Osteoblast (primary cell): ENCODE data around the gene EAF1. TPM values are rescaled to one million over a fixed set of nuclear protein-coding genes. Genes with fewer than 3 reads are reported as not detected.

Source experiments
- DNase-seq: peaks from one replicate; pipeline ENCODE4 v3.0.0; 2011; ENCODE audit warnings: low spot score, mixed read lengths; ENCODE audit not compliant: insufficient read length; ENCODE audit errors: missing footprints
- H2AFZ ChIP-seq: 2 replicates; pipeline ENCODE4 v1.6.0; 2011; ENCODE audit warnings: mild to moderate bottlenecking, low read length
- H3K27ac ChIP-seq: 2 replicates; pipeline ENCODE4 v1.5.1; 2011; ENCODE audit warnings: mild to moderate bottlenecking, low read depth, low read length, moderate library complexity
- H3K27me3 ChIP-seq: 2 replicates; pipeline ENCODE4 v1.6.0; 2012; ENCODE audit warnings: mild to moderate bottlenecking, control low read depth, inconsistent platforms, low read length, moderate library complexity; ENCODE audit not compliant: insufficient read depth
- H3K36me3 ChIP-seq: 2 replicates; pipeline ENCODE4 v1.5.1; 2011; ENCODE audit warnings: mild to moderate bottlenecking, low read length, control low read depth, moderate library complexity; ENCODE audit not compliant: insufficient read depth
- H3K4me1 ChIP-seq: 2 replicates; pipeline ENCODE4 v1.5.1; 2011; ENCODE audit warnings: mild to moderate bottlenecking, low read length, control low read depth, moderate library complexity; ENCODE audit not compliant: insufficient read depth
- H3K4me2 ChIP-seq: 2 replicates; pipeline ENCODE4 v1.6.0; 2011; ENCODE audit warnings: mild to moderate bottlenecking, low read length; ENCODE audit not compliant: insufficient read depth
- H3K4me3 ChIP-seq: fragments of 200-600 bp; sonication (generic); 3 replicates; pipeline ENCODE4 v1.5.1; 2012; ENCODE audit warnings: mild to moderate bottlenecking, low read length, inconsistent platforms; ENCODE audit not compliant: insufficient read depth
- H3K79me2 ChIP-seq: 2 replicates; pipeline ENCODE4 v1.6.0; 2012; ENCODE audit warnings: mild to moderate bottlenecking, low read length, control low read depth, inconsistent platforms; ENCODE audit not compliant: insufficient read depth
- H3K9me3 ChIP-seq: 2 replicates; pipeline ENCODE4 v1.5.1; 2011; ENCODE audit warnings: low read depth, low read length, control low read depth
- H4K20me1 ChIP-seq: 2 replicates; pipeline ENCODE4 v1.6.0; 2012; ENCODE audit warnings: mild to moderate bottlenecking, low read length, control low read depth; ENCODE audit not compliant: insufficient read depth
- CTCF ChIP-seq: IDR thresholded peaks from 2 replicates; pipeline ENCODE4 v1.5.1; 2011; ENCODE audit warnings: mild to moderate bottlenecking, low read depth, low read length, moderate library complexity; ENCODE audit errors: extremely low read depth
- total RNA-seq: library from RNA; depleted of rRNA; stranded (reverse); fragments of >200 nt; gene quantifications from 2 replicates; pipeline ENCODE4 v1.2.3, GENCODE V29; 2012

Gene EAF1
- total RNA-seq, 1 donor: 29.0 TPM

- Histone ChIP-seq H3K36me3 (no peaks in the 10 kb centered on the region), H3K79me2 (no peaks in the 10 kb centered on the region), H3K4me3 (no peak overlapping the region), H3K4me1 (no peaks in the 10 kb centered on the region), H3K27me3 (no peaks in the 10 kb centered on the region), H4K20me1 (no peaks in the 10 kb centered on the region), H2AFZ (no peak overlapping the region), H3K9me3 (no peaks in the 10 kb centered on the region), H3K27ac (no peak overlapping the region), H3K4me2 (no peak overlapping the region)
- no peak for DNase-seq
- no peak for TF ChIP-seq CTCF
Measured at GRCh38 chr3:15475161-15475560, 47.8 kb downstream of the EAF1 start.

GRCh38 chr3:15476378-15476777 is 49.0 kb downstream of the EAF1 start:
- Histone ChIP-seq H3K27me3 (no peaks in the 10 kb centered on the region), H3K4me2 (no peak overlapping the region), H3K79me2 (no peaks in the 10 kb centered on the region), H3K4me1 (no peaks in the 10 kb centered on the region), H3K4me3 (no peak overlapping the region), H3K27ac (no peak overlapping the region), H3K36me3 (no peaks in the 10 kb centered on the region), H4K20me1 (no peaks in the 10 kb centered on the region), H2AFZ (no peak overlapping the region), H3K9me3 (no peaks in the 10 kb centered on the region)
- no peak for DNase-seq
- no peak for TF ChIP-seq CTCF

- Histone ChIP-seq H3K4me1 (no peaks in the 10 kb centered on the region), H3K4me2 (no peak overlapping the region), H3K9me3 (no peaks in the 10 kb centered on the region), H3K27ac (no peak overlapping the region), H3K27me3 (no peaks in the 10 kb centered on the region), H3K36me3 (no peaks in the 10 kb centered on the region), H3K79me2 (no peaks in the 10 kb centered on the region), H4K20me1 (no peaks in the 10 kb centered on the region), H2AFZ (no peak overlapping the region), H3K4me3 (no peak overlapping the region)
- TF ChIP-seq CTCF: no peak
- DNase-seq: no peak
Measured at GRCh38 chr3:15477951-15478639, 50.7 kb downstream of the EAF1 start.

GRCh38 chr3:15478640-15478979 is 51.2 kb downstream of the EAF1 start:
- Histone ChIP-seq H3K9me3 (no peaks in the 10 kb centered on the region), H3K4me1 (no peaks in the 10 kb centered on the region), H3K79me2 (no peaks in the 10 kb centered on the region), H2AFZ (no peak overlapping the region), H3K27ac (no peak overlapping the region), H3K4me3 (no peak overlapping the region), H3K27me3 (no peaks in the 10 kb centered on the region), H4K20me1 (no peaks in the 10 kb centered on the region), H3K4me2 (no peak overlapping the region), H3K36me3 (no peaks in the 10 kb centered on the region)
- DNase-seq: no peak
- TF ChIP-seq CTCF: no peak
